HG03066 (cell line): ENCODE results near the gene SNAP91.
"Not testable (repeated sequence)": the region's sequence is repeated elsewhere in the genome, so short reads cannot be mapped to it uniquely, and the experiment has no call there.

Experiments
- ATAC-seq: cut with Tn5 transposase; IDR thresholded peaks from one replicate; pipeline ENCODE4 v1.9.1; 2021; ENCODE audit warnings: low read depth; ENCODE audit not compliant: unreplicated experiment

SNAP91 gene

GRCh38 chr6:83633609-83634008 lies 75.3 kb downstream of the SNAP91 start:
- no peak for ATAC-seq

- ATAC-seq, result no peak
These were observed 75.8 kb downstream of the SNAP91 start for GRCh38 chr6:83633149-83633548.

GRCh38 chr6:83629908-83630307 lies 79.0 kb downstream of the SNAP91 start:
- ATAC-seq, result not testable (repeated sequence)

- ATAC-seq, result no peak
These were observed 93.6 kb downstream of the SNAP91 start for GRCh38 chr6:83615025-83615999.

GRCh38 chr6:83613378-83613777 lies 95.5 kb downstream of the SNAP91 start:
- no peak for ATAC-seq

- ATAC-seq, result no peak
These were observed 99.7 kb downstream of the SNAP91 start for GRCh38 chr6:83609248-83609647.

GRCh38 chr6:83605517-83605916 lies 103.4 kb downstream of the SNAP91 start:
- ATAC-seq, result no peak

- no peak for ATAC-seq
These were observed 105.3 kb downstream of the SNAP91 start for GRCh38 chr6:83603551-83603950.

GRCh38 chr6:83601119-83601518 lies 107.8 kb downstream of the SNAP91 start:
- ATAC-seq, result no peak

- ATAC-seq, result no peak
These were observed 108.4 kb downstream of the SNAP91 start for GRCh38 chr6:83600459-83600858.

- ATAC-seq, result no peak
These were observed 111.4 kb downstream of the SNAP91 start for GRCh38 chr6:83597511-83597910.

GRCh38 chr6:83597051-83597450 lies 111.8 kb downstream of the SNAP91 start:
- ATAC-seq, result no peak

GRCh38 chr6:83594941-83595340 lies 114.0 kb downstream of the SNAP91 start:
- ATAC-seq, result no peak

GRCh38 chr6:83593395-83593785 lies 115.5 kb downstream of the SNAP91 start:
- ATAC-seq, result peak; percentile 4

- ATAC-seq, result peak; percentile 94
These were observed 116.0 kb downstream of the SNAP91 start for GRCh38 chr6:83592770-83593394.

- no peak for ATAC-seq
These were observed 118.5 kb downstream of the SNAP91 start for GRCh38 chr6:83590416-83590815.

GRCh38 chr6:83589076-83589475 lies 119.8 kb downstream of the SNAP91 start:
- no peak for ATAC-seq

GRCh38 chr6:83578057-83578456 lies 130.8 kb downstream of the SNAP91 start:
- no peak for ATAC-seq

GRCh38 chr6:83574783-83575182 lies 134.1 kb downstream of the SNAP91 start:
- ATAC-seq, result no peak

GRCh38 chr6:83571663-83572185 lies 137.2 kb downstream of the SNAP91 start:
- ATAC-seq, result not testable (repeated sequence)

GRCh38 chr6:83558975-83559374 lies 149.9 kb downstream of the SNAP91 start:
- ATAC-seq, result no peak

- no peak for ATAC-seq
These were observed 152.0 kb downstream of the SNAP91 start for GRCh38 chr6:83556871-83557270.
